Measurements from ENCODE around the gene MEAF6. TPM values are rescaled to one million over a fixed set of nuclear protein-coding genes. Genes with fewer than 3 reads are reported as not detected.

MEAF6 gene
- polyA plus RNA-seq, 1 of the 3 experiments (the other 2 are of a cell fraction), result 60.5 TPM

GRCh38 chr1:37471345-37472231 lies 43.0 kb downstream of the MEAF6 start (continued):
- TF ChIP-seq PBX3 (IDR thresholded peaks at IDR 0.05), result no peak; the same call in 1 of the 2 replicates
- peak; percentile 42; the same call in 1 of the 2 replicates for TF ChIP-seq RXRA (IDR thresholded peaks at IDR 0.05; ENCODE audit: borderline replicate concordance, low read depth)
- TF ChIP-seq IRF3 (IDR thresholded peaks at IDR 0.05; ENCODE audit: low read depth, low read length), result no peak
- peak; percentile 95 for TF ChIP-seq FOSL2 (IDR thresholded peaks at IDR 0.05; ENCODE audit: borderline replicate concordance, low read depth)
- no peak for TF ChIP-seq RFX5 (IDR thresholded peaks at IDR 0.05; ENCODE audit: low read length)
- peak; percentile 42; the same call in 1 of the 2 replicates for TF ChIP-seq MXI1 (IDR thresholded peaks at IDR 0.05; ENCODE audit: low read depth, low read length)
- TF ChIP-seq CHD2 (IDR thresholded peaks at IDR 0.05; ENCODE audit: low read length, partially characterized antibody), result no peak
- no peak for TF ChIP-seq NRF1 (IDR thresholded peaks at IDR 0.05; ENCODE audit: low read depth, low read length)
- TF ChIP-seq EZH2phosphoT487 (IDR thresholded peaks at IDR 0.05; ENCODE audit: borderline replicate concordance, low read depth), result no peak
- TF ChIP-seq FOXM1 (IDR thresholded peaks at IDR 0.05; ENCODE audit: low read depth), result no peak
- TF ChIP-seq REST (IDR thresholded peaks at IDR 0.05; ENCODE audit: low read depth, low read length), result 0 out of 2 replicates have a peak, but pooled peaks have one; percentile 27
- peak; percentile 54 for TF ChIP-seq ELF1 (IDR thresholded peaks at IDR 0.05)
- peak; percentile 91 for TF ChIP-seq JUND (IDR thresholded peaks at IDR 0.05)
- TF ChIP-seq CTCF (IDR thresholded peaks at IDR 0.05), result no peak
- TF ChIP-seq RCOR1 (IDR thresholded peaks at IDR 0.05; ENCODE audit: low read length), result no peak
- no peak for TF ChIP-seq MEF2A (IDR thresholded peaks at IDR 0.05; ENCODE audit: borderline replicate concordance, low read depth)
- no peak for TF ChIP-seq GABPA (IDR thresholded peaks at IDR 0.05; ENCODE audit: low read depth)
- no peak for TF ChIP-seq TEAD4 (IDR thresholded peaks at IDR 0.05; ENCODE audit: borderline replicate concordance, insufficient read depth)
- peak; percentile 72 for TF ChIP-seq TCF12 (IDR thresholded peaks at IDR 0.05)

Data from SK-N-SH (cell line).